GM19372 (cell line): Measurements from ENCODE around the gene SCAF11.
"Not testable (repeated sequence)": the region's sequence is repeated elsewhere in the genome, so short reads cannot be mapped to it uniquely, and the experiment has no call there.

Source experiments
- ATAC-seq: cut with Tn5 transposase; IDR thresholded peaks from one replicate; pipeline ENCODE4 v1.9.1; 2021; ENCODE audit warnings: mild to moderate bottlenecking, low read depth, moderate library complexity; ENCODE audit not compliant: unreplicated experiment

SCAF11 gene

GRCh38 chr12:45990468-45991283 is at the start of gene SCAF11:
Gene SCAF11 (minus strand): TSS chr12:45990574. CDS start chr12:45964167, 26,407 bp downstream.
- peak; percentile 70 for ATAC-seq

- ATAC-seq, result not testable (repeated sequence)
Measured at GRCh38 chr12:46037066-46037465, 46.7 kb upstream of the SCAF11 start.

- ATAC-seq, result no peak
Measured at GRCh38 chr12:46027172-46027571, 36.8 kb upstream of the SCAF11 start.

GRCh38 chr12:46024099-46024498 is 33.7 kb upstream of the SCAF11 start:
- ATAC-seq, result no peak

GRCh38 chr12:46020768-46021167 is 30.4 kb upstream of the SCAF11 start:
- no peak for ATAC-seq

GRCh38 chr12:46018712-46019111 is 28.3 kb upstream of the SCAF11 start:
- not testable (repeated sequence) for ATAC-seq

GRCh38 chr12:46017866-46018375 is 27.5 kb upstream of the SCAF11 start:
- not testable (repeated sequence) for ATAC-seq

- ATAC-seq, result no peak
Measured at GRCh38 chr12:46005823-46006222, 15.4 kb upstream of the SCAF11 start.

- ATAC-seq, result no peak
Measured at GRCh38 chr12:46005151-46005797, 14.9 kb upstream of the SCAF11 start.

GRCh38 chr12:46004715-46005114 is 14.3 kb upstream of the SCAF11 start:
- no peak for ATAC-seq

GRCh38 chr12:46000076-46000475 is 9.7 kb upstream of the SCAF11 start:
- not testable (repeated sequence) for ATAC-seq

GRCh38 chr12:45994736-45995135 is 4.4 kb upstream of the SCAF11 start:
- ATAC-seq, result no peak

- ATAC-seq, result peak; percentile 21
Measured at GRCh38 chr12:45991284-45992249, 1.2 kb upstream of the SCAF11 start.

- ATAC-seq, result peak; percentile 23
Measured at GRCh38 chr12:45989721-45990467, 480 bp downstream of the SCAF11 start.

GRCh38 chr12:45989287-45989686 is 1.1 kb downstream of the SCAF11 start:
- ATAC-seq, result no peak

GRCh38 chr12:45988264-45988663 is 2.1 kb downstream of the SCAF11 start:
- ATAC-seq, result no peak

GRCh38 chr12:45987340-45987727 is 3.0 kb downstream of the SCAF11 start:
- no peak for ATAC-seq

- no peak for ATAC-seq
Measured at GRCh38 chr12:45986641-45987339, 3.6 kb downstream of the SCAF11 start.
